Stimulated activated CD8-positive, alpha-beta memory T cell treated with anti-CD3 and anti-CD28 coated beads, Interleukin-2, amount 100 ng/mL, for 1 hour (primary cell): ENCODE measurements around the gene NIN.
"Not testable (repeated sequence)": the region's sequence is repeated elsewhere in the genome, so short reads cannot be mapped to it uniquely, and the experiment has no call there.

Experiments
- DNase-seq, 2 donors: peaks; one replicate each; pipeline ENCODE4 v3.0.0-alpha.2; 2020; ENCODE audit warnings: low read depth in 2 of 2

The NIN gene

DNA sequence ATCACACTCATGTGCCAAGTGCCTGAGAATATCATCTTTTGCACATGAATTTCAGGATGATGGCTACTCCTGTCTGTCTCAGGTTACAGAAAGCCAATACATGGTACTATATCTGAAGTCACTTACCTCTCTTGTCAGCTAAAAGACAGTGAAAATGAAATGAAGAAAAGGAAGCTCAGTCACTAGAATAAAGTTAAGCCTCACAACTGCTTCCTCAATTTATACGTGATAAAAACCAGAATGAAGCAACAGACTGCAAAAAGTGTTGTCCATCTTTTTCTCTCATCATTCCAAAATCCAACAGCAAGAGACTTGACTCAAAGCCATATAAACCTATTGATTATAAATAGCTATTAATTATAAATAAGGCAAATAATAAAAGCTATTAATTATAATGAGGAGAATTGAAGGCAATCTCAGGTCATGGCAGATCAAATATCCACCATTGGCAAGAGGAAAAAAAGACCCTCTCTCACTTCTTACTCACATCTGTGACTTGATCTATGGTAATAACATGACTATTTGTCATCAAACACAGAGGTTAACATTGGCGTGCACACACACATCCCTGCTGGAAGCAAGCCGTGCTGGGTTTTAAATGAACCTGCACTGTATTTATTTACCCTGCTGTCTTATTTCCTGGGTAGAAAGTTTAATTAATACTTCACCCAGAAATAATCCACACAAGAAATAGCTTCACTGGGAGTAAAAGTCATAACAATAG, 10.0 kb downstream of the NIN start:
- DNase-seq: no peak

DNA sequence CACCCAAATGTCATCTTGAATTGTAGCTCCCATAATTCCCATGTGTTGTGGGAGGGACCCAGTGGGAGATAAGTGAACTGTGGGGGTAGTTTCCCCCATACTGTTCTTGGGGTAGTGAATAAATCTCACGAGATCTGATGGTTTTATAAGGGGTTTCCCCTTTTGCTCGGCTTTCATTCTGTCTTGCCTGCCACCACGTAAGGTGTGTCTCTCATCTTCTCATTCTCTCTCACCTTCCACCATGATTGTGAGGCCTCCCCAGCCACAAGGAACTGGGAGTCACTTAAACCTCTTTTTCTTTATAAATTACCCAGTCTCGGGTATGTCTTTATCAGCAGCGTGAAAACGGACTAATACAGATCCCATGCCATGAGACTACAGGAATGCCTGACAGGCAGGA, 11.7 kb downstream of the NIN start:
- not testable (repeated sequence) for DNase-seq

DNA sequence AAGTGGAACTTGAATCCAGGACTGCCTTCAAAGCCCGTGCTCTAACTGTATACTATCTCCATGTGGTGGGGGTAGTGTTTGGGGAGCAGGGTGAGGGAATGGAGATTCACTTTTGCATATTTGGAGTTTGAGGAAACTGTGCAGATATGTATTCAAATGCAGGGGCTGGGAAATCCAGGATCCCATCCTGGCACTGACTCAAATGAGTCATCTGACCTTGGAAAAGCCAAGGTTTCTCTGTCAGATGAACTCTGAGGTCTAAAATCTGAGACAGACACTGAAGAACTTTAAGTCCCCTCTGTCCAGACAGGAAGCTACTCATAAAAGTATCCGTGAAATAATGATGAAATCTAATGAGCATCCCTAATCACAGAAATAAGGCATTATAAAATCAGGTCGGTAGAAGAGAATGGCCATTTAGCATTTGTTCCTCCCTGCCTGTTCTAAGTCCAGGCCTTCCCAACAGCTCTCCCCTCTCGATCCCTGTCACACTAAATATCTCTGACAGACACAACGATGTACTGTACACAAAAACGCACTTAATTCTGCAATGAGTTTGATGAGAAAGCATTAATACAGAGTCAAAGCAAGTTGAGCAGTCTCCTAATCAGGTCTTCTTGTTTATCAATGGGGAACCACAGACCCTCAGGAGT, 14.4 kb downstream of the NIN start:
- DNase-seq: no peak

DNA sequence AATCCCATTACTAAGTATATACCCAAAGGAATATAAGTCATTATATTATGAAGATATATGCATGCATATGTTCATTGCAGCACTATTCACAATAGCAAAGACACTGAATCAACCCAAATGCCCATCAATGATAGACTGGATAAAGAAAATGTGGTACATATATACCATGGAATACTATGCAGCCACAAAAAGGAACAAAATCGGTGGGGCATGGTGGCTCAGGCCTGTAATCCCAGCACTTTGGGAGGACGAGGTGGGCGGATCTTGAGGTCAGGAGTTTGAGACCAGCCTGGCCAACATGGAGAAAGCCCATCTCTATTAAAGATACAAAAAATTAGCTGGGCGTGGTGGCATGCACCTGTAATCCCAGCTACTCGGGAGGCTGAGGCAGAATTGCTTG, 15.4 kb downstream of the NIN start:
- DNase-seq: not testable (repeated sequence)

DNA sequence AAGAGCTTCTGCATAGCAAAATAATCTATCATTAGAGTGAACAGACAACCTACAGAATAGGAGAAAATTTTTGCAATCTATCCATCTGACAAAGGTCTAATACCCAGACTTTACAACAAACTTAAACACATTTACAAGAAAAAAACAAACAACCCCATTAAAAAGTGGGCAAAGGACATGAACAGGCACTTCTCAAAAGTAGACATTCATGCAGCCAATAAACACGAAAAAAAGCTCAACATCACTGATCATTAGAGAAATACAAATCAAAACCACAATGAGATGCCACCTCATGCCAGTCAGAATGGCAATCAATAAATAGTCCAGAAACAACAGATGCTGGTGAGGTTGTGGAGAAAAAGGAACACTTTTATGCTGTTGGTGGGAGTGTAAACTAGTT, 15.9 kb downstream of the NIN start:
- DNase-seq: not testable (repeated sequence)

DNA sequence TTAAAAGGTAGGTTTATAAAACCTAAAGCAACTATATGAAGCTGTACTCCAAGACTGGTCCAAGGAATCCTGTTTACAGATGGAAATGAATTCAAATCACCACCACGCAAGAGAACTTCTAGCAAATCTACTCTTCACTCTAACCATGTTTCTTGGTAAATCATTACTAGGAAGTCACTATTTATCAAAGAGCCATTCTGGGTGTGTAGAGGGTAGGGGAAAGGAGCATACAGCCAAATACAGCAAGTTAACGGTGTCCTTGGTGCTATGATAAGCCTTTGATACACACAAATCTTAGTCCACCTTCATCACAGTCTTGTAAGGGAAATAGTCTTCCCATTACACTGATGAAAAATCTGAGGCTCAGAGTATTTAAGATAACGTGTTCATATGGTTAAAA, 16.8 kb downstream of the NIN start:
- DNase-seq: no peak

DNA sequence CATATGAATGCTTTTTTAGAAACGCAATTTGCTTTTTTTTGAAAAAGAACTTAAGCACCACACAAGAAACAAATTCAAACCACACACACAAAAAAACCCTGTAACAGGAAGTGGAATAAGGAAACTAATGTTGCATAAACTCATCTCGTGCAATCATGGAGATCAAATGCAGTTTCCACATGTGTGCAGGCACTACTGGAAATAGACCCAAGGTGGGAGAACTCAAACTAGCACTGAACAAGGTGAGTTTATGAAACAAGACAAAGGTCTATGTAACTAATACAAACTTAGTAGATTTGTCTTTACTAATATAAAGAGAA, 17.5 kb downstream of the NIN start:
- DNase-seq: no peak

DNA sequence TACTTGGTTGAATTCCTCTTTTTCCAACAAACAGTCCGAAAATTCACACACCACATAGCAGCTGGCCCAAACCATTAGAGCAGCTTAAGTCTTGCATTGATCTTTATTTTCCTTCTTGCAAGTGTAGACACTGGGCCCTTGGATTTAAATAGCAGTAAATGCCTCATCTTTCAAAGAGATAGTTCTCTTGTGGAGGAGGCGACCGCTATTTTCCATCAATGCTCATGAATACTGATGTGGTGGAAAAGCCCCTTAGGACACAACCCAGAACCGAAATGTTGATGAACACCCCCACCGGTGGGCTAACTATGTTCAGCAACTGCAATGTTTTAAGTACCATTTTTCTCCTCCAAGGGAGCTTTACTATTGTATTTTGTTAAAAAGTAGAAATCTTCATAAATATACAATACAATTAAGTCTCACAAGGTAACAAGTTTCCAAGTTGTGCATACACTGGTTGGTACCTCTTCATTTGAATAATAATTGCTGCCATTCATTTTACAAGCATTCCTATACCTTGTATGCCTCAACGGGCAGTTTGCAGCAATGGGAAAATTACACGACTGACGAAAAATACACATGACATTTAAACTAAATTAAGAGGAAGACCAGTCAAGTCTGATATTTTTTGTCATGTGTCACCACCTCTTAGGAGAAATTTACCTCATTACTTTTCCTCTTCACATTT, 18.0 kb downstream of the NIN start:
- DNase-seq: no peak

DNA sequence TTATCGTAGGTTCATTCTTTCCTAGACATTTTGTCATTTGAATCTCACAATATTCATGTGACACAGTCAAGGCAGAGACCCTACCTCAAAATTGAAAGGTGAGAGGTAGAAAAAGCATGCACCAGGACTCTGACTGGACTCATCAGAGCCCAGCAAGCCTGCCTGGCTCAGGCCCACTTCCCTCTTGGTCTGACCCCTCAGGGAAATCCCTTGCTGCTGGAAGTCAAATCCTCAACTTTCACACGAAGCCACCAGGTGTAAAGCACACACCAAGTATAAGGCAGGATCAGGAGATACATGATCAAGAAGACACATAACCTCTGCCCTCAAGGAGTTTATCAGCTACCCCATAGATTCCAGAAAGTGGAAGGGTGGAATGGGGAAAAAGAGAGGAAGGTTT, 18.8 kb downstream of the NIN start:
- no peak for DNase-seq

DNA sequence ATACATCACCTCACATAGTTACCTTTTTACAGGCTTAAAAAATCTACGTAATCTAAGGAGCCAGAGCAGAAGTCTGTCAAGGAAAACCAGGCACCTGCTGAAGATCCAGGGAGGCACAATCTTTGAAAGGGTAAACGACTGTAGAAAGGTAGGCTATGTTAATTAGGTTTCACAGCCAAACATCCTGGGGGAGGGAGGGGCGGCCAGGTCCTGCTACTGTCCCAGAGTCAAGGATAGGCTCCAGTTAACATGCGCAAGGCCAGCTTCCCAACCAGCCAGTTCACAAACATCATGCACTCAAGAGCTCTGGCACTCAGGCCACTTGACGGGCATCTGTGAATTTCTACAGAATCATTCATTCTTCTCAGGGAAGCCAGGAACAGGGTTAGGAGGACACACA, 22.9 kb downstream of the NIN start:
- no peak for DNase-seq

DNA sequence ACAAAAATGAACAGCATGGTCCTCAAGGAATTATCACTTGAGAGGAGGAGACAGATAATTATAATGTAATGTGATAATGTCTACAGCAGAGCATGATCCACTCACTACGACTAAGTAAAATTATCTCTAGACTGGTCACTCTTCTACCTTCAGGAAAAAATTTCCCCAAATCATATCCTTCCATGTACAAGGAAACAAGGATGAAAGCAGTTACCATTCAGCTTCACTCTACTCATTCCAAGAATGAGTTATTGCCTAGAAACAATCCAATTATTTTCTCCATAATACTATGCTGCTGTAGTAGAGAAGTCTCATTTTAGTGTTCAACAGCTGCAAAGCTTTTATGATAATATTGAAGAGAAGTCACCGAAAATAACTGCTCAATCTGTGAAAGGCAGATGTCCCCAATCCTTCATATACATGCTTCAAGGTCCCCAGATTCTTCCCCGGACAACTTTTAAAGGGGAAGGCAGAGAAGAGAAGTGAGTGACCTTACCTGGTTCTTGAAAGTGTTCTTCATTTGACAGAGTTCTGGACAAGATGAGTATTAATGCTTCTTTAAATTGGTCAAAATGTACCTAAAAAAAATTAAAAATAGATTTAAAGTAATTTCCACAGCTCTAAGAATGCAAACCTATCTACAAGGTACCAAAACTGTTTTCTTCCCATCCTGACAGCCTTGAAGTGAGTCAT, 24.6 kb downstream of the NIN start:
- DNase-seq: no peak

DNA sequence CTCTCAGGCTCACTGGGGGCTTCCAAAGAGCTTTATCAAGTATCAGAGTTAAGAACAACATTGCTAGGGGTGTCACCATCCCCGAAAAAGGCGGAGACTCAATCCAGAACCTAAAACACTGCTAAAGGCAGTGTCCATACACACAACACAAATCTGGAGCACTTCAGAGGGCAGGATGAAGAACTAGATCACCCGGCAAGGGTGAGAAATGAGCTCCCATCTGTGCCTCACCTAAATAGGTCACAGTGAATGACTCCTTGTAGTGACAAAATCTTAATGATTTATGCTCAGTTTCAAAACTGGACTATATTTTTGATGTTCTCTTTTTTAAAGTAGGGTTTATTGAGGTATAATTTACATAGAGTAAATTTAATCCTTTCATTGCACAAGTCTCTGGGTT, 25.6 kb downstream of the NIN start:
- DNase-seq: no peak

DNA sequence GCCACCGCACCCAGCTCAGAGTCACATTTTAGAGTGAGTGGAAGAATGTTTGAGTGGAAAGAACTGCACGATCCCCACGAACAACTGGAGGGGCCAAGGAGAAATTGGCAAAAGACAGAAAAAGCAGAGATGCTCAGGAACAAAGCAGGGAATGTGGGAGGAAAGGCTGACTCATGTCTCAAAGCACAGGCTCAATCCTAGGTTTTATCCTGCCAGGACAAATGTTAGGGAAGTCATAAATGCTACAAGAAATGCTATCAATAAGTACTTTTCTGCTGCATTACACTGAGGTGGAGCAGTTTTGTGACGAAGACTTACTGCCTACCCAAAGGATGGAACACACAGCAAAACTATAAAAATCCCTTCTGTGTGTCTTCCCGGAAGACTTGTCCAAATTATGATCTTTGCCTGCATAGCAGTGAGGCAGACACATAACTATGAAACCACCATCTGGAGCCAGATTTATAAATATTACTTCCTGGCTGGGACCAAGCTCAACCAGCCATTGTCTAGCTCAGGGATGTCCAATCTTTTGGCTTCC, 26.7 kb downstream of the NIN start:
- DNase-seq: no peak

DNA sequence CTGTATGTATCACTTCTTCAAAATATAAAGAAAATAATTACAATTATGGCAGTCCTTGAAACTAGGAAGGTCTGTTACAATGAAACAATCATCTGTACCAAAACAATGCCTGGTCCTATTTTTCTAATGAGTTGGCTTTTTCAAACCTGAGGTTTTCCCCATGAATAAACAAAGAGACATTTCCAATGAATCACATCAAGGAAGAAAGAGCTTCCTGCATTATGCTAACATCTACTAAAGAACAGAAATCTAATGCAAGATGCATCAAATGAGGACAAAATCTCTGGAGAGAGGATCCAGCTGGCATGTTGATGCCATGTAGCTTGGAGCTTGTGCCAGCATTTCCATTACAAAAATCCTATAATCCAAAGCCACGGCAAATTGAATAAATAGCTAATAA, 29.3 kb downstream of the NIN start:
- DNase-seq: no peak

DNA sequence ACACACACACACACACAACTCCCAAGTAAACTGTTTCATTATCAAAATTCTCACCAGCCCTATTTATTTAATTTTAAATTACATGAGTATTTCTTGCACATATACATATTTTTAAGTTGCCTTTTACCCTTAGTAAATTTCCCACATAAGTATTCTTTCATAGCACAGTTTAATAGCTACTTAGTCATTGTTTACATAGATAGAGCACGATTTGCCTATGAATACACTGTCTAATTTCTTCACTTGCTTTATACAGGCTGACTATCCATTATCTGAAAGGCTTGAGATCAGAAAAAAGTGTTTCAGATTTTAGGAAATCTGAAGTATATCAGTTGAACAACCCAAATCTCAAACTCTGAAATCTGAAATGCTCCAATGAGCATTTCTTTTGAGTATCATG, 30.9 kb downstream of the NIN start:
- DNase-seq: no peak

DNA sequence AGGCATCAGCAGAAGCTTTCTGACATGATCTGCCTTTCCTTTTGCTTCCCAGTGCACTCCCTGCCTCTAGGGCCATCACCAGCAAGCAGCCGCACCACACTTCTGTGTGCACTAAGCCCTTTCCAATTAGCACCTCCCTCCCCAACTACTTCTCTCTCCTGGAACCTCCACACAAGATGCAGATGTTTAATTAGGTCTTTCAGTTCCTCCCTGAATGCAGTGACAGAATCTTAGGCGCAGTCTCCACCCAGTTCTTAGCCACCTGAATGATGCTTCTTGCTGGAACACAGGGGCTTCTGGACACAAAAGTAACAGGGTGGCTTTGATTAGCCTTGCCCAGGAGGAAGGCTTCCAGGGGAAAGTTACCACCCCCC, 32.9 kb downstream of the NIN start:
- DNase-seq: no peak

DNA sequence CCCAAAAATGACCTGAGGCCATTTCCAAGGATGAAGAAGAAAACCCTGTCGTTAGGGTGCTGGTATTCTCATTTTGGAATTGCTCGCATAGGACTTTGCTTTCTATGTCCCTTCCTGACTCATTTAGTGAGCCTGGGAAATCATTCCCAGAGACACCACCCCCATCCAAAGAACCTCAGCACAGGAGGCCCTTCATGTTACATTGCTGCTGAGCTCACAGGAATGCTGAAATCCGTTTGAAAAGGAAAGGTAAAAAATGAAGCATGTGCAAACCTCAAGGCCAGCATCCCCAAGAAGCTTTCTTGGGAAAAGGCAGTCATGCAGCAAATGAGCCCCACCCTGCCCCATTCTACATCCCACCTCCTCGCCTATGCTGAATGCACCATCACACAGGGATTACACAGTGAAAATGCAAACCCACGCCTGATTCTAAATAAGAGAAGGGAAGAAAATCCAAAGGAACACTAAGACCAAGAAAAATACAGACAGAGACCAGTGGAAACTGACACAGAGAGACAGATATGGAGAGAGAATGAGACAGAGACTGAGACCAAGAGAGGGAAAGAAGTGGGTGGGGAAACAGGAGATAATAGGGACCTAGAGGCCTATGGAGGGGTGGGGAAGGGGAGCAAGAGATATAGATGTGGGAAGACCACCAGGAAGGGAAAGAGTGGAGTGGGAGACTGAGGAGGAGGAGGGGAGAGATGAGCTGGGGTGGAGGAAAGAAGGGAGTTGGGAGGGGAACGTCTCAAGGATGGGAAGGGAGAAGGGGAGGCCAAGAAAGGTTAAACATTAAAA, 33.5 kb downstream of the NIN start:
- DNase-seq: no peak

DNA sequence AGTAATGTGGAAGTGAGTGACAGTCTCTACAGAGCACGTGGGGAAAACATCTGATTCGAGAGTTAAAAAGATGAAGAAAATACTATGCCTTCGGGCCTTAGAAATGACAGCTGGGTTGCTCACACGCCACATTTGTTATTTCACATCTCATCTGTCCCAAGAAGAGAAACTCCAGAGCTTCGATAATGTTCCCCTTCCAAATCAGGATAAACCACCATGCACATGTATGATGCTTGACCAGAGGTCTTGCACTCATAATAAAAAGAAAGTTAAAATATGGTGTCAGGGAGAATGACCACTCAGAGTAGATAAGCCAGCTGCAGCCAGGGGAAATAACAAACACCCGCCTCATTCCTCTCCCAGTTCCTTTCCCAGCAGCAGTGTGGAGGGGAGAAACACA, 34.6 kb downstream of the NIN start:
- DNase-seq: no peak

DNA sequence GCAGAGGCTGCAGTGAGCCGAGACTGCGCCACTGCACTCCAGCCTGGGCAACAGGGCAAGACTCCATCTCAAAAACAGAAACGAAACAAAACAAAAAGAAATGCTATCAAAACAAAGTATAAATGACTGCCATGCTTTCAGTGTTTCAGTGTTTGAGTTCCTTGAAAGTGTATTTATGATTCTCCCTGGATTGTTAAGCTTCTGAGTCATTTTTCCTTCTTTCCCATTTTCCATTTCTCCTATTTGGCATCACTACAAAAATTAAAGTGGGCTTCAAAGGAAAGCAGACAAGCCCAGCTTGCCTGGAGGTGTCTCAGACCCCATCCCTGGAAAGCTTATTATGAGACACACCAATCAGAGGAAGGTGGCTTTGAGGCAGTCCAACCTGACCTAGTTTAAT, 35.1 kb downstream of the NIN start:
- no peak for DNase-seq

DNA sequence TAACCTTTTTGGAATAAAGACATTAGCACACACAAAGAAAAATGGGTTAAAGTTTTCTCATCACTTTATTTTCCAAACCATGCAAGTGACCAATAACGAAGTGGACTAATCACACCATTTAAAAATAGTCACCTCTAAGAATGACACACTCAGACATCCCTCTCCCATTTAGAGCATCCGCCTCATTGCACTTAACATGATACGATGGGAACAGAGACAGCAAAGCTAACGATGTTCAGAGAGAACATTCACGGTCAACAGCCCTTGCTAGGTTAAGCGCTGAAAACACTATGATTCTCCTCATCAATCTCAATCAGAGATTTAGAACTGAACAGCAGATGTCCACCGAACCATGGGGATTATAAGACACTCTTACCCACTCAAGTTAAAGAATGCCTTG, 35.8 kb downstream of the NIN start:
- DNase-seq: no peak

DNA sequence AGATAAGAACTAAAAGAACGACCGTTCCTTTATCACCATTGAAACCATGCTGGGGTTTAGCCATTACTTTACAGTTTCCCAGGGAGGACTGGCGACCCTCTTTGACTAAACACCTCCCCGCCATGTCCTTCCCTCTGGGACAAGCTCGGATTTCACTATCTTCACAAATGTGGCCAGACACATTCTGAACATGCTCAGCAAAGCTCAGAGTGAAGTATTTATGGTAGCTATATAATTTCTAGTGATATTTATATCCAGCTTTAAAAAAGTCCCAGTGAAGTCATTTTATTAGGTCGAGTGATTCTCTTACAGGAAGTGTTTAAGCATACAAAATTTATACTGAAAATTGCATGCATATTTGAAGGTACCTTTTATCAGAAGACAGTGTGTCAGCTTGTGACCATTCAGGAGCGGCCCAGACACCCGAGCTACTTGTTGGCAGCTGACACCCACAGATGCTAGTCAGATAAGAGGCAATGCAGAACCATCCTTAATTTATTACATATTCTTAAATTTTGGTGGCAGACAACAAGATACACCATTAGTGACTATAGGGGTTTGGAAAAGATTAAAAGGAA, 36.8 kb downstream of the NIN start:
- DNase-seq: no peak
